ENCODE measurements around the gene BRAT1. TPM values are rescaled to one million over a fixed set of nuclear protein-coding genes. Genes with fewer than 3 reads are reported as not detected.

BRAT1 gene
- polyA plus RNA-seq, 6 donors from 2014 or later, result 17.7 to 29.3 (median 20.6) TPM

DNA sequence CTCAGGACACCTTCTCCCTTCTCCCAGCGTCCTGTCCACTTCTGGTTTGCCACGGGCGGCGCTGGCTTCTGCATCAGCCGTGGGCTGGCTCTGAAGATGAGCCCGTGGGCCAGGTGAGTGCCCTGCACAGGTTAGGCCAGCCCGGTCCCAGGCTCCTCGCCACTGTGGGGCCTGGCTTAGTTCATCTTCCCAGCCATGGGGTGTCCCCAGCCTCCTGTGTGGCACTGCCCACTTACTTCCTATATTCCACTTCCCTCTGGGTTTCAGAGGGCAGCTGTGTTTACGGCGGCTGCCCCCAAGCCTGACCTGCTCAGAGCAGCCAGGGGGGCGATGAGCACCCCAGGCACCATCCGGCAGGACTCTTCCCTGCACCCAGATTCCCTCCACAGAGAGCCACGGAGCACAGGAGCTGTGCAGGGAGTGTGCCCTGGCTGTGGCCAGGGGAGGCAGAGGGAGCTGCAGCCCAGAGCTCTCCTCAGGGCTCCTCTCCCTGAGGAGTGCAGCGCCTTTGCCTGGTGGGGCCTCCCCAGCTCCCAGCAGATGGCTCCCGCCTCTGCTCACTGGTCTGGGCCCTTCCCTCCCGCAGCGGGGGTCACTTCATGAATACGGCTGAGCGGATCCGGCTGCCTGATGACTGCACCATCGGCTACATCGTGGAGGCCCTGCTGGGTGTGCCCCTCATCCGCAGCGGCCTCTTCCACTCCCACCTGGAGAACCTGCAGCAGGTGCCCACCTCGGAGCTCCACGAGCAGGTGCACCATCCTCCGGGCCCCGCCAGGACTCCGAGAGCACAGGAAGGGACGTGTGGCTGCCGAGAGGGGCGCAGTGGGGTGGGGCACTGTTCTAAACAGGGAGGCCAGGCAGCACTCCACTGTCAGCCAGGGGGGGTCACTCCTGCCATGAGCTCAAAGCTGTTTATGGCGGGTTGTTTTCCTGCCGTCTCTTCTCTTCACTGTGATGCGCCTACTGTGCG, 29.4 kb downstream of the BRAT1 start:
- H3K4me1 Mint-ChIP-seq, result peaks cover 53 to 87% (median 74%) of the 10 kb centered on the region in 3 donors
- H3K36me3 Mint-ChIP-seq, result peaks cover 0 to 13% of the 10 kb centered on the region in 2 donors
- no peak for DNase-seq
- peak overlapping the region; percentile 35 to 81 (median 65) for H3K4me3 Mint-ChIP-seq
- no peaks in the 10 kb centered on the region for H3K9me3 Mint-ChIP-seq
- H3K27ac Mint-ChIP-seq, result peak overlapping the region; percentile 61 to 95 (median 86)
- ATAC-seq (ENCODE audit: low read depth in 2 of 2), result no peak
- H3K27me3 Mint-ChIP-seq, result no peaks in the 10 kb centered on the region

GRCh38 chr7:2524808-2525657, 30.3 kb downstream of the BRAT1 start:
- H3K4me3 Mint-ChIP-seq, result peak overlapping the region in 5 of 8 donors; percentile 35 to 94 (median 92)

DNA sequence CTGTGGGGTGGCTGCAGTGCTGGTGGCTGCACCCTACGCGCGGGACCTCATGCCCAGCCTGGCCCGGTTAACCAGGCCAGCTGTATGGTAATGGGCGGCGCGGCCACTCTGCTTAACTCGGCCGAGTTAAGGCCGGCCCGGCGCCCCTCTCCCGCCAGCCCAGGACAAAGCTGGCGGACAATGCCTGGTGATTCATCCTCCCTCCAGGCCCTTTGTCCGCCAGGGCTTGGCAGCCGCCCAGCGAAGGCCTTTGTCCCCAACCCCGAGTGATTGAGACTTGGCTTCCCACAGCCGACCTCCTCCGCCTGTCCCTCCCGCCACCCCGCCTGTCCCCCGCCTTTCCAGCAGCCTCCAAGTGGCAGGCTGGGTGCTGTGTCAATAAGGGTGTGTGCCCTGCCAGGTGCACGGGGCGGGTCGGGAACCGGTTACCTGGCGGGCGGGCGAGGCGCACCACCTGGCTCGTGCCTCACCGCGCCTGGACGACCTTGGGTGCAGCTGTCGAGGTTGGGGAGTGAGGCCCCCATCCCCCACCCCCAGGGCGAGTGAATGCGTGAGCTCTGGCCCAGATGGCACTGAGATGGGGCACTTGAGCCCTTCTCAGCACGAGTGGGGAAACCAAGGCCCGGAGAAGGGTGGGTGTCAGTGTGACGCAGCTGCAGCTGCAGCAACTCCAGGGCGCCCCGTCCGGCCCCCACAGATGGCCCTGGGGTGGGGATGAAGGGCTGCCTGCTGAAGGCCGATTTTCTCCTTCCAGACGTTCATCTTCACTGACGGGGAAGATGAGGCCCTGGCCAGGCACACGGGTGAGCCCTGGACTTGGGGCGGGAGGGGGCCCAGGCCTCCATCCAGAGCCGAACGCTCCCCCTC, 31.1 kb downstream of the BRAT1 start:
- no peak for ATAC-seq (ENCODE audit: low read depth in 2 of 2)
- Mint-ChIP-seq H3K36me3 (peaks cover 0 to 13% of the 10 kb centered on the region in 2 donors), H3K27ac (peak overlapping the region in 3 of 6 donors; percentile 21 to 95 (median 91)), H3K9me3 (no peaks in the 10 kb centered on the region), H3K4me3 (peak overlapping the region; percentile 61 to 98 (median 92)), H3K27me3 (no peaks in the 10 kb centered on the region), H3K4me1 (peaks cover 45 to 76% (median 58%) of the 10 kb centered on the region in 3 donors)
- DNase-seq, result no peak

More at GRCh38 chr7:2524808-2525657, 30.3 kb downstream of the BRAT1 start:
- no peak for DNase-seq
- Mint-ChIP-seq H3K4me1 (peaks cover 50 to 85% (median 65%) of the 10 kb centered on the region in 3 donors), H3K36me3 (peaks cover 0 to 13% of the 10 kb centered on the region in 2 donors), H3K27me3 (no peaks in the 10 kb centered on the region), H3K9me3 (no peaks in the 10 kb centered on the region), H3K27ac (peak overlapping the region in 4 of 6 donors; percentile 38 to 95 (median 50))
- ATAC-seq (ENCODE audit: low read depth in 2 of 2), result no peak

DNA sequence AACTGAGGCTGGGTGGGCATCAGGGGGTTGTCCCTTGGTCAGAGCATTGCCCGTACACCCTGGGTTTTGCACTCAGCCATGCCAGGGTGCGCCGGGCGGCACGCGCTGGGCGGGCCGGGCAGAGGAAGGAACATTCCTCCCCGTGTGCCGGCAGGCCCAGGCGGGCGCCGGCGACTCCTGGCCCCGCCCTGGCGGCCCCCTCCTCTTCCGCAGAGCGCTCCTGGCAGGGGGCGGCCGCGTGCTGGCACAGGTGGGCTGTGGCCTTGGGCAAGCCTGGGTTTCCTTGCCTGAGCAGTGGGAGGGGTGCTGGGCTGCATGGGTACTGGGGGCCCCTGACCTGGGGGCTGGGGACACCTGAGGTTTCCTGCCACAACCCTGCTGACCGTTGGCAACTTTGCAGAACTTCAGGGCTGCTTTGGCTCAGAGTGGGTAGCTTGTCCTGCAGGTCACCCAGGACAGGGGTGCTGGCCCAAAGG, 31.8 kb downstream of the BRAT1 start:
- H3K36me3 Mint-ChIP-seq, result peaks cover 0 to 13% of the 10 kb centered on the region in 2 donors
- ATAC-seq (ENCODE audit: low read depth in 2 of 2), result no peak
- H3K27ac Mint-ChIP-seq, result peak overlapping the region in 3 of 6 donors; percentile 21 to 96 (median 95)
- H3K4me1 Mint-ChIP-seq, result peaks cover 38 to 70% (median 53%) of the 10 kb centered on the region in 3 donors
- DNase-seq, result no peak
- H3K27me3 Mint-ChIP-seq, result no peaks in the 10 kb centered on the region
- H3K9me3 Mint-ChIP-seq, result no peaks in the 10 kb centered on the region
- peak overlapping the region; percentile 91 to 98 (median 94) for H3K4me3 Mint-ChIP-seq

DNA sequence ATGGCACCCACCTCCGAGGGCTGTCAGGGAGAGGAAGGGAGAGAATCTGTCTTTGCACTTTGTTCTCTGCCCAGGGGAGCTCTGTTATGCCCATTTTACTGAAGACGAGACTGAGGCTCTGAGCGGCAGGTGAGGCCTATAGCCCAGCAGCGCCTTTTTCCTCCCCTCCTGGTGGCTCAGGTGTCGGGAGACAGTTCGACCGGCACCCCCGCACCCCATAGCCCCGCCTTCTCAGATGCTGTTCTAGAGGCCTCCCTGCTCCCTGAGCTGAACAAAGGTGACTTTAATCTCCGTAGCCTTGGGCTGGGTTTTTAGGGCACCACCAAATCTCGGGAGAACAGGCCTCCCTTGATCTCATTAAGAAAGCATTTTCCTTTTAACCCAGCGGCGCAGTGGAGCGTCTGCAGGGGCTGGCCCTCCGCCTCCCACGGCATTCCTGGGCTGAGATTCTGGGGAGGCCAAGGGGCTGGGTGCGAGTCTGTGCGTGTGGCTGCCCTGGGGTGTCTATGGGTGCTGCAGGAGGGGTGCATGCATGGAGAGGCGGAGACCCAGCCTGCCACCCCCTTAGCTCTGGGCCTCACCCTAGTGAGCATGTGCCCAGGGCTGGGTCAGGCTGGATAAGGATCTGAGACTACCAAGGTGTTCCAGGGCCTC, 32.4 kb downstream of the BRAT1 start:
- Mint-ChIP-seq H3K36me3 (peaks cover 0 to 13% of the 10 kb centered on the region in 2 donors), H3K27ac (peak overlapping the region; percentile 61 to 96 (median 84)), H3K27me3 (no peaks in the 10 kb centered on the region), H3K4me1 (peaks cover 38 to 70% (median 53%) of the 10 kb centered on the region in 3 donors), H3K4me3 (peak overlapping the region; percentile 91 to 98 (median 94)), H3K9me3 (no peaks in the 10 kb centered on the region)
- DNase-seq, result no peak
- ATAC-seq (ENCODE audit: low read depth in 2 of 2), result no peak

GRCh38 chr7:2521952-2522591, 33.3 kb downstream of the BRAT1 start:
- H3K36me3 Mint-ChIP-seq, result peaks cover 0 to 13% of the 10 kb centered on the region in 2 donors
- peak overlapping the region; percentile 91 to 98 (median 94) for H3K4me3 Mint-ChIP-seq
- DNase-seq (peak; percentile 51), ATAC-seq (ENCODE audit: low read depth in 2 of 2) (peak; percentile 9 to 16)
- H3K9me3 Mint-ChIP-seq, result no peaks in the 10 kb centered on the region
- peak overlapping the region; percentile 58 to 96 (median 93) for H3K27ac Mint-ChIP-seq
- H3K4me1 Mint-ChIP-seq, result peaks cover 37 to 70% (median 51%) of the 10 kb centered on the region in 3 donors
- no peaks in the 10 kb centered on the region for H3K27me3 Mint-ChIP-seq

DNA sequence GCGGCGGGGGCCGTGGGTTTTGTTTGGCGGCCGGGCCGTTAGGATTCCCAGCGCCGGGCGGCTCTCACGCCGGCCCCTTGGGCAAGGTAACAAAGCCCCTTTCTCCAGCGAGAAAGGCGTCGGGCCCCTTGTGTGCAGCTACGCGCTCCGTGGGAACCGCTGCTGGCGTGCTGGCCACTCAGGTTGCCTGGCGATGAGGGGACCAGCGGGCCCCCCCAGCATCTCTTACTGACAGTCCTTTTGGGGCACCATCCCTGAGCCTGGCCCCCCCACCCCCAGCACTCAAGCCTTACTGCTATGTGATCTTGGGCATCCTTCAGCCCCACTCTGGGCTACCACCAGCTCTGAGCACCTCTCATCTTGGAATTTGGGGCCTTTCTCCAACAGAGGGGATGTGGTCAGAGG, 34.0 kb downstream of the BRAT1 start:
- peaks cover 0 to 13% of the 10 kb centered on the region in 2 donors for H3K36me3 Mint-ChIP-seq
- peak overlapping the region in 5 of 6 donors; percentile 90 to 96 (median 95) for H3K27ac Mint-ChIP-seq
- ATAC-seq (ENCODE audit: low read depth in 2 of 2) (no peak), DNase-seq (no peak)
- H3K4me3 Mint-ChIP-seq, result peak overlapping the region; percentile 91 to 98 (median 94)
- peaks cover 34 to 63% (median 48%) of the 10 kb centered on the region in 3 donors for H3K4me1 Mint-ChIP-seq
- no peaks in the 10 kb centered on the region for H3K9me3 Mint-ChIP-seq
- no peaks in the 10 kb centered on the region for H3K27me3 Mint-ChIP-seq

DNA sequence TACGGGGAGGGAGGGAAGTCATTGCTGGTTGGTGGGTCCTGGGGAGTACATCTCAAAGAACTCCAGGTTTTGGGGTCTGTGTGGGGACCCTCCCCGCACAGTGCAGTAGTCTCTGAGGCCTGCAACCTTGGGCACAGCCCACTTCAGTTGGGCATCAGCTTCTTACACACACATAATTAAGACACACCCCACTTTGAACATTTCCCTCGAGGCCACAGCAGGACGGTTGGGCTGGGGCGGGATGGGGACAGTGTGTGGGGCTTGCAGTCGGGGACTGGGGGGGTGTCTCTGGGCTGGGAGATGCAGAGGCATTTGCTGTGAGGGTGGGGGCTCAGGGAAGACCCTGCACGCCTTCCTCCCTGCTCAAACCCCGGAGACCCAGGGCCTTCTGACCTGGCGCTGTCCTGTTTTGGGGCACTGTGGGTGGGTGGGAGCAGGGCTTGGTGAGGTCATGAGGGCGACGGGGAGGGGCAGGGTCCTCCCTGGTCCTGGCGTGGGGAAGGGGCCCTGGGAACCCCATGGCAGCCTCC, 34.5 kb downstream of the BRAT1 start:
- Mint-ChIP-seq H3K27me3 (no peaks in the 10 kb centered on the region), H3K27ac (peak overlapping the region; percentile 84 to 97 (median 92)), H3K4me3 (peak overlapping the region; percentile 92 to 98 (median 96)), H3K36me3 (peaks cover 0 to 13% of the 10 kb centered on the region in 2 donors), H3K9me3 (no peaks in the 10 kb centered on the region), H3K4me1 (peaks cover 33 to 58% (median 48%) of the 10 kb centered on the region in 3 donors)
- no peak for DNase-seq
- ATAC-seq (ENCODE audit: low read depth in 2 of 2), result no peak

DNA sequence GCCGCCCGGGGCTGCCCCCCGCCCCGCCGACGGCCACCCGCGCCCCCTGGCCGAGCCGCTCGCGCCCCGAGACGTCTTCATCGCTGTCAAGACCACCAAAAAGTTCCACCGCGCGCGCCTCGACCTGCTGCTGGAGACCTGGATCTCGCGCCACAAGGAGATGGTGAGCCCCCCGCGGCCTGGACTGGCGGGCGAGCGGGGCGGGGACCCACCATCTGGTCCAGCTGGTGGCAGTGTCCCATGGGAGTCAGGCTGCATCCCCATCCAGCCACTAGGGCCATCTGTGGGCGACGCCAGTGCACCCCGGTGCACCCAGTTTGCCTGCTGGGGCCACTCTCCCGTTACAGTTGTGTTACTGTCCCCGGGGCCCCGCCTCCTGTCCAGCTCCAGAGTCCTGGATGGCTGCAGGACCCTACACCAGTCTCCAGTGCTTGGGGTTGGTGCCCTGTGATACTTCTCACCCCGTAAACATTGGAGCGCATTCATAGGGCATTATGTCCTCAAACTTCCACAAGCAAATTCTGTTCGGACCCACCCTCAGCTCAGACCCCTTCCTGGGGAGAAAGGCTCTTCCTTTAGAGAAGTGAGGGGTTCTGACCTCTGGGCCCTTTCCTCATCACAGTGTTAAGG, 35.1 kb downstream of the BRAT1 start:
- Mint-ChIP-seq H3K27ac (peak overlapping the region; percentile 84 to 97 (median 92)), H3K4me1 (peaks cover 30 to 52% (median 45%) of the 10 kb centered on the region in 3 donors), H3K9me3 (no peaks in the 10 kb centered on the region), H3K27me3 (no peaks in the 10 kb centered on the region), H3K36me3 (peaks cover 0 to 13% of the 10 kb centered on the region in 2 donors), H3K4me3 (peak overlapping the region; percentile 92 to 98 (median 96))
- ATAC-seq (ENCODE audit: low read depth in 2 of 2) (no peak), DNase-seq (no peak)

GRCh38 chr7:2519119-2519930, 36.0 kb downstream of the BRAT1 start, which contains the start of gene LFNG:
Gene LFNG, plus strand, starts transcription at chr7:2519774. Its CDS starts 88 bp downstream, at chr7:2519862.
- peak; percentile 81 to 82 for ATAC-seq (ENCODE audit: low read depth in 2 of 2)
- peak; percentile 90 for DNase-seq
- peak within 1 kb of the TSS; percentile 90 to 98 (median 96) for H3K27ac Mint-ChIP-seq
- peak within 1 kb of the TSS; percentile 92 to 98 (median 96) for H3K4me3 Mint-ChIP-seq
- no peaks in the 10 kb centered on the region for H3K9me3 Mint-ChIP-seq
- peaks cover 30 to 46% (median 43%) of the 10 kb centered on the region in 3 donors for H3K4me1 Mint-ChIP-seq
- no peaks in the 10 kb centered on the region for H3K27me3 Mint-ChIP-seq
- H3K36me3 Mint-ChIP-seq, result peaks cover 0 to 13% of the 10 kb centered on the region in 2 donors
